Activated CD8-positive, alpha-beta memory T cell treated with anti-CD3 and anti-CD28 coated beads for 4 hours (primary cell): ENCODE measurements around the gene SPTLC3.

Source experiments
- DNase-seq, 2 donors: peaks; one replicate each; pipeline ENCODE4 v3.0.0-alpha.2; 2020; ENCODE audit warnings: low read depth in 2 of 2

The SPTLC3 gene

GRCh38 chr20:13186043-13186774 is 177.4 kb downstream of the SPTLC3 start:
- DNase-seq = no peak

DNA sequence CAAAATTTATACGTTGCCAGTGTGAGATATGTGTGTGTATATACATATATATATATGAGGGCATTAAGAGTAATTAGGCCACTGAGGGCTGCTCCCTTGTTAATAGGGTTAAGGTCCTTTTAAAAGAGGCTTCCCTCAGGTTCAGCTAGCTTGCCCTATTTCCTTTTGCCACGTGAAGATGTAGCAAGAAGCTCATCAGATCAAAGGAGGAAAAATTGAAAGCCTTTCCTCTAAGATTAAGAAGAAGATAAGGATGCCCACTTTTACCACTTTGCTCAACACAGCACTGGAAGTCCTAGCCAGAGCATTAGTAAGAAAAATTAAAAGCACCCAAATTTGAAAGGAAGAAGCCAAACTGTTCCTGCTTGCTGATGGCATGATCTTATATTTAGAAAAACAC is 179.1 kb downstream of the SPTLC3 start:
- no peak for DNase-seq

GRCh38 chr20:13199279-13199678 is 190.5 kb downstream of the SPTLC3 start:
- DNase-seq = no peak

GRCh38 chr20:13200767-13201500 is 192.2 kb downstream of the SPTLC3 start:
- no peak for DNase-seq

DNA sequence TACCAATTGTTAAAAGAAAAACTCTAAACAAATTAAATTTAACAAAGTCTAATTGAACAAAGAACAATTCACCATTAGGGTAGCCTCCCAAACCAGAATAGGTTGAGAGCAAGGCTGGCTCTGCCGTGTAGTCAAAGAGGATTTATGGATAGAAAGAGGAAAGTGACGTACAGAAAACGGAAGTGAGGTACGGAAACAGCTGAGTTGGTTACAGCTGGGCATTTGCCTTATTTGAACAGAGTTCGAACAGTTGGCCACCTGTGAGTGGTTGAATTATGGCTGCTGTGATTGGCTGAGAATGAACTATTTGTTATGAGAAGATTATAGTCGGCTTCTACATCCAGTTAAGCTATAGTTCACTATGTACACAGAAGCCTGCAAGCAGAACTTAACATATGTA is 193.8 kb downstream of the SPTLC3 start:
- no peak for DNase-seq

GRCh38 chr20:13205425-13205824 is 196.7 kb downstream of the SPTLC3 start:
- DNase-seq = no peak

- no peak for DNase-seq
Measured at GRCh38 chr20:13205848-13206434, 197.2 kb downstream of the SPTLC3 start.

- no peak for DNase-seq
Measured at GRCh38 chr20:13207016-13207415, 198.2 kb downstream of the SPTLC3 start.

GRCh38 chr20:13211956-13212618 is 203.3 kb downstream of the SPTLC3 start:
- DNase-seq = no peak

GRCh38 chr20:13212750-13213149 is 204.0 kb downstream of the SPTLC3 start:
- no peak for DNase-seq

- DNase-seq = no peak
Measured at GRCh38 chr20:13213335-13213734, 204.6 kb downstream of the SPTLC3 start.

- no peak for DNase-seq
Measured at GRCh38 chr20:13216533-13216932, 207.8 kb downstream of the SPTLC3 start.
